K562 (cell line): ENCODE data around the gene IRF2BP2. TPM values are rescaled to one million over a fixed set of nuclear protein-coding genes. Genes with fewer than 3 reads are reported as not detected.

ENCODE experiments used
- ATAC-seq: fragments of 200-7000 bp; cut with Tn5 transposase; 3 replicates; pipeline ENCODE4 v1.9.1; 2020; ENCODE audit warnings: moderate library complexity
- BruUV-seq: library from RNA; stranded (reverse); fragments of 400-500 nt; replicated peaks from 2 replicates; lab custom pipeline; 2021; lab: Mats Ljungman, UMichigan
- CTCF ChIA-PET: fragments of 300-600 bp; formaldehyde crosslinking; extraction: SDS; loops from one replicate; lab custom pipeline; 2021; ENCODE audit warnings: low intra/inter-chr PET ratio; lab: Yijun Ruan, JAX
- POLR2A ChIA-PET: fragments of 300-600, 350-650 bp; sonication (Branson Sonifier 250); formaldehyde crosslinking; extraction: SDS; loops from one replicate; lab custom pipeline; 2021; ENCODE audit warnings: antibody characterized with exemption, inconsistent platforms; lab: Yijun Ruan, JAX
- DNase-seq, 4 experiments: peaks; one replicate each; pipeline versions ENCODE4 v3.0.0 to v3.0.0-alpha.2; 2011 to 2018; ENCODE audit warnings: low spot score in 3 of 4, mixed read lengths in 3 of 4; ENCODE audit errors: extremely low read depth in 1 of 4
- FAIRE-seq: peaks from 2 replicates; lab custom pipeline; 2011; peaks lifted over from hg19 to GRCh38; lab: Jason Lieb, UNC
- H2AFZ ChIP-seq: 2 replicates; pipeline ENCODE4 v1.6.0; 2011; ENCODE audit warnings: low read depth, low read length, control low read depth, inconsistent platforms
- H3K27ac ChIP-seq: fragments of 200-600 bp; 3 replicates; pipeline ENCODE4 v1.8.0; 2011; ENCODE audit warnings: low read depth, mild to moderate bottlenecking, control low read depth, inconsistent platforms, low read length, moderate library complexity, mixed read lengths; ENCODE audit errors: extremely low read depth
- H3K27me3 ChIP-seq, 2 experiments: fragments of 300-600 bp in 1 of 2; 2 replicates in 1 of 2; 3 replicates in 1 of 2; pipeline versions ENCODE4 v1.6.0 to v1.8.0; 2011; ENCODE audit warnings: inconsistent platforms in 2 of 2, low read length in 2 of 2, mild to moderate bottlenecking in 1 of 2, mixed read lengths in 1 of 2, moderate library complexity in 1 of 2; ENCODE audit not compliant: control insufficient read depth in 2 of 2, insufficient read depth in 2 of 2
- H3K36me3 ChIP-seq: fragments of 300-600 bp; 3 replicates; pipeline ENCODE4 v1.8.0; 2011; ENCODE audit warnings: mild to moderate bottlenecking, low read length, inconsistent platforms; ENCODE audit not compliant: control insufficient read depth, insufficient read depth
- H3K4me1 ChIP-seq, 2 experiments: fragments of 200-600 bp in 1 of 2; replicated peaks in 1 of 2; 2 replicates in 1 of 2; 3 replicates in 1 of 2; pipeline versions ENCODE4 v1.5.1 to v1.8.0; 2011; ENCODE audit warnings: inconsistent platforms in 2 of 2, low read length in 2 of 2, mild to moderate bottlenecking in 1 of 2, mixed read lengths in 1 of 2, moderate library complexity in 1 of 2; ENCODE audit not compliant: control insufficient read depth in 2 of 2, insufficient read depth in 2 of 2
- H3K4me2 ChIP-seq: 2 replicates; pipeline ENCODE4 v1.6.1; 2011; ENCODE audit warnings: low read length, control low read depth, inconsistent platforms, mixed read lengths; ENCODE audit not compliant: insufficient read depth
- H3K4me3 ChIP-seq: fragments of 200-600 bp; sonication (generic), shearing (Covaris generic); 2 replicates; pipeline ENCODE4 v1.5.1; 2016; ENCODE audit warnings: control low read depth, inconsistent platforms
- H3K79me2 ChIP-seq: fragments of 200-600 bp; 3 replicates; pipeline ENCODE4 v1.8.0; 2011; ENCODE audit warnings: low read length, inconsistent platforms; ENCODE audit not compliant: control insufficient read depth, insufficient read depth
- H3K9ac ChIP-seq, 2 experiments: 2 replicates each; pipeline versions ENCODE4 v1.6.0 to v1.6.1; 2011; ENCODE audit warnings: low read depth in 2 of 2, low read length in 2 of 2, control low read depth in 1 of 2, inconsistent platforms in 1 of 2, mild to moderate bottlenecking in 1 of 2, mixed read lengths in 1 of 2; ENCODE audit not compliant: insufficient read depth in 1 of 2
- H3K9me1 ChIP-seq: one replicate; pipeline ENCODE4 v1.6.0; 2011; ENCODE audit warnings: inconsistent platforms, mild to moderate bottlenecking, low read length, moderate library complexity; ENCODE audit not compliant: control insufficient read depth, insufficient read depth
- H3K9me3 ChIP-seq: replicated peaks from 2 replicates; pipeline ENCODE4 v1.5.1; 2011; ENCODE audit warnings: low read depth, low read length, inconsistent platforms; ENCODE audit not compliant: control insufficient read depth, insufficient read depth
- H4K20me1 ChIP-seq: replicated peaks from 2 replicates; pipeline ENCODE4 v1.6.1; 2011; ENCODE audit warnings: low read length, inconsistent platforms, mixed read lengths; ENCODE audit not compliant: control insufficient read depth, insufficient read depth
- KDM1A ChIP-seq, 2 experiments: fragments of 450-650 bp; IDR thresholded peaks; 2 replicates each; pipeline ENCODE4 v1.6.1; 2016; ENCODE audit warnings: mild to moderate bottlenecking in 2 of 2
- MAFK ChIP-seq: IDR thresholded peaks from 2 replicates; pipeline ENCODE4 v1.6.1; 2011; ENCODE audit warnings: low read length, improper control_type of control experiment
- NCOA1 ChIP-seq: fragments of 450-650 bp; IDR thresholded peaks from 2 replicates; pipeline ENCODE4 v1.6.1; 2016; ENCODE audit warnings: low read depth
- NR0B1 ChIP-seq: fragments of 450-650 bp; IDR thresholded peaks from one replicate; pipeline ENCODE4 v1.6.1; 2018; ENCODE audit warnings: mild to moderate bottlenecking, moderate library complexity; ENCODE audit not compliant: partially characterized antibody
- PYGO2 ChIP-seq: fragments of 450-650 bp; IDR thresholded peaks from 2 replicates; pipeline ENCODE4 v1.6.1; 2016; ENCODE audit warnings: mild to moderate bottlenecking, missing genetic modification characterization, moderate library complexity, missing compliant biosample characterization
- TRIM25 ChIP-seq: fragments of 450-650 bp; IDR thresholded peaks from 2 replicates; pipeline ENCODE4 v1.7.0; 2016; ENCODE audit warnings: borderline replicate concordance
- VEZF1 ChIP-seq: fragments of 200-800 bp; sonication (Bioruptor generic); IDR thresholded peaks from 2 replicates; pipeline ENCODE4 v1.6.1; 2017; ENCODE audit warnings: missing genetic modification characterization, missing compliant biosample characterization
- YY1 ChIP-seq, 3 experiments: IDR thresholded peaks; 2 replicates each; pipeline ENCODE4 v1.6.1; 2011; ENCODE audit warnings: low read length in 2 of 3, mild to moderate bottlenecking in 2 of 3, moderate library complexity in 2 of 3, borderline replicate concordance in 1 of 3, control low read depth in 1 of 3, low read depth in 1 of 3; ENCODE audit not compliant: insufficient read depth in 3 of 3, insufficient replicate concordance in 2 of 3, control insufficient read depth in 1 of 3, insufficient read length in 1 of 3; ENCODE audit errors: extremely low read depth in 1 of 3
- ZNF146 ChIP-seq: IDR thresholded peaks from one replicate; pipeline ENCODE4 v1.6.1; 2018; ENCODE audit warnings: missing compliant biosample characterization; ENCODE audit not compliant: unreplicated experiment
- ZNF232 ChIP-seq: sonication (generic); formaldehyde crosslinking; IDR thresholded peaks from 2 replicates; pipeline ENCODE4 v1.8.0; 2022; ENCODE audit warnings: mild to moderate bottlenecking, missing genetic modification reagents
- WGBS: fragments of 100-300 bp; shearing (Covaris generic); methylation state at CpG from one replicate; pipeline ENCODE4 v1.1.6; 2016; ENCODE audit warnings: low coverage, mixed read lengths; ENCODE audit not compliant: insufficient coverage; ENCODE audit errors: missing lambda C conversion rate; 5-methylcytosine and 5-hydroxymethylcytosine counted together
- in situ Hi-C: fragments of 300-500 bp; cut with MboI; formaldehyde crosslinking; loops from 4 replicates; pipeline ENCODE4 v1.15.0; 2018; ENCODE audit warnings: inconsistent platforms, mixed read lengths
- intact Hi-C: fragments of 100-400 bp; cut with micrococcal nuclease; formaldehyde crosslinking; loops from 2 replicates; pipeline ENCODE4 v1.14.2; 2022
- polyA plus RNA-seq, 8 experiments: library from polyadenylated mRNA; depleted of rRNA in 4 of 8; stranded (reverse) in 5 of 8; unstranded in 3 of 8; fragments of >200 nt; fragmentation: Nextera tagmentation in 2 of 8; fragmentation: Illumina TruSeq in 1 of 8; extraction: Ambion mirVana in 2 of 8; extraction: Trizol in 1 of 8; gene quantifications; 2 replicates each; pipeline versions ENCODE4 v1.2.1 to v1.2.3, GENCODE V29; 2011 to 2014; ENCODE audit warnings: inconsistent platforms in 1 of 8, missing spikeins in 1 of 8
- total RNA-seq, 7 experiments: library from RNA; depleted of rRNA in 6 of 7; stranded (reverse); fragments of >200 nt in 6 of 7; fragmentation: Illumina TruSeq in 2 of 7; extraction: Trizol in 2 of 7; gene quantifications; 2 replicates each; pipeline versions ENCODE4 v1.2.1 to v1.2.3, GENCODE V29; 2011 to 2021; ENCODE audit warnings: low replicate concordance in 1 of 7

IRF2BP2 gene
- total and polyA plus RNA-seq, 9 of the 15 experiments (the other 6 are each of a cell fraction or from before 2014, with no cell fraction given), result 7.7 to 68.6 (median 22.1) TPM

GRCh38 chr1:234559152-234559901 is 50.7 kb downstream of the IRF2BP2 start (continued):
- TF ChIP-seq YY1 (IDR thresholded peaks at IDR 0.05; ENCODE audit: borderline replicate concordance in 1 of 3, control insufficient read depth in 1 of 3, extremely low read depth in 1 of 3, insufficient read depth in 3 of 3, insufficient read length in 1 of 3, insufficient replicate concordance in 2 of 3, low read depth in 1 of 3, low read length in 2 of 3) (no peak), MAFK (no peak), TRIM25 (no peak), PYGO2 (tag) (no peak)

- peak overlapping the region; percentile 21; the same call in 1 of the 2 replicates for H3K4me2 ChIP-seq
- in situ Hi-C loops, result no loop called here
- TF ChIP-seq ZNF146, result no peak
- no peak for TF ChIP-seq ZNF232 (CRISPR knock-in tag)
- peak; percentile 64; the same call in 1 of the 2 replicates for TF ChIP-seq NCOA1
- no peak for TF ChIP-seq NR0B1
- TF ChIP-seq KDM1A (IDR thresholded peaks at IDR 0.05), result 0 out of 4 replicates have a peak, but pooled peaks have one; percentile 30 to 41
- 0 out of 2 replicates have a peak, but pooled peaks have one; percentile 53 for TF ChIP-seq VEZF1
Measured at GRCh38 chr1:234558330-234558836, 51.6 kb downstream of the IRF2BP2 start.

More at GRCh38 chr1:234558330-234558836, 51.6 kb downstream of the IRF2BP2 start:
- Histone ChIP-seq H4K20me1 (no peaks in the 10 kb centered on the region), H3K27me3 (no peaks in the 10 kb centered on the region), H3K9me1 (no peaks in the 10 kb centered on the region), H2AFZ (peak overlapping the region; percentile 54), H3K27ac (no peak overlapping the region), H3K36me3 (no peaks in the 10 kb centered on the region), H3K79me2 (no peaks in the 10 kb centered on the region), H3K4me3 (no peak overlapping the region), H3K9me3 (no peaks in the 10 kb centered on the region), H3K9ac (peak overlapping the region in 1 of 2 experiments; percentile 41; a peak in 1 of 4 replicates), H3K4me1 (peaks cover 27 to 47% of the 10 kb centered on the region in 2 experiments)
- no TSS peak for BruUV-seq
- ATAC-seq, result peak; percentile 32
- intact Hi-C loops, result no loop called here
- WGBS, result 10% methylated on average over 10 of the region's 10 CpGs
- DNase-seq, result peak; percentile 42 to 67 (median 62)
- peak; percentile 44 for FAIRE-seq
- ChIA-PET POLR2A (interaction anchor here (0.6 to 1.0 kb wide), 3 partner anchors 14 to 267 kb away, joined by 3 to 4 read pairs (median 3); no protein-coding TSS in a partner anchor), CTCF (no interaction called here)
